Caco-2 (cell line): ENCODE results near the gene PARP12. TPM values are rescaled to one million over a fixed set of nuclear protein-coding genes. Genes with fewer than 3 reads are reported as not detected.

Experiments used
- BruUV-seq: library from RNA; stranded (reverse); fragments of 400-500 nt; replicated peaks from 2 replicates; lab custom pipeline; 2021; lab: Mats Ljungman, UMichigan
- CTCF ChIA-PET: fragments of 300-600 bp; sonication (Branson Sonifier 250); formaldehyde crosslinking; loops from one replicate; lab custom pipeline; 2022; ENCODE audit warnings: antibody characterized with exemption; lab: Charles Lee
- POLR2A ChIA-PET: fragments of 300-600 bp; sonication (Branson Sonifier 250); formaldehyde crosslinking; loops from one replicate; lab custom pipeline; 2022; ENCODE audit warnings: antibody characterized with exemption; lab: Charles Lee
- DNase-seq, 2 experiments: peaks; one replicate each; pipeline versions ENCODE4 v3.0.0 to v3.0.0-alpha.2; 2020 to 2022
- H3K27me3 ChIP-seq: replicated peaks from 2 replicates; pipeline ENCODE4 v1.6.0; 2011; ENCODE audit warnings: low read length; ENCODE audit not compliant: control insufficient read depth, insufficient read depth
- H3K36me3 ChIP-seq: 2 replicates; pipeline ENCODE4 v1.5.1; 2011; ENCODE audit warnings: low read length; ENCODE audit not compliant: control insufficient read depth, insufficient read depth
- H3K4me1 ChIP-seq: fragments of 250-450 bp; sonication (Bioruptor Pico); 2 replicates; pipeline ENCODE4 v1.5.1; 2020; ENCODE audit warnings: mild to moderate bottlenecking
- H3K4me3 ChIP-seq: 2 replicates; pipeline ENCODE4 v1.5.1; 2011; ENCODE audit warnings: low read depth, mild to moderate bottlenecking, control low read depth, low read length
- H3K9me3 ChIP-seq: fragments of 250-450 bp; sonication (Bioruptor Pico); 2 replicates; pipeline ENCODE4 v1.5.1; 2020; ENCODE audit warnings: mild to moderate bottlenecking, moderate library complexity
- H3K27ac Mint-ChIP-seq: one replicate; pipeline ENCODE4 v1.8.0; 2022; ENCODE audit warnings: mixed read lengths; ENCODE audit not compliant: unreplicated experiment
- H3K27me3 Mint-ChIP-seq: one replicate; pipeline ENCODE4 v1.8.0; 2022; ENCODE audit warnings: mixed read lengths; ENCODE audit not compliant: insufficient read depth, unreplicated experiment
- H3K36me3 Mint-ChIP-seq: one replicate; pipeline ENCODE4 v1.8.0; 2022; ENCODE audit warnings: mild to moderate bottlenecking, mixed read lengths; ENCODE audit not compliant: insufficient read depth, unreplicated experiment
- H3K4me1 Mint-ChIP-seq: one replicate; pipeline ENCODE4 v1.8.0; 2022; ENCODE audit warnings: low read depth, mixed read lengths; ENCODE audit not compliant: unreplicated experiment
- H3K4me3 Mint-ChIP-seq: one replicate; pipeline ENCODE4 v1.8.0; 2022; ENCODE audit warnings: mild to moderate bottlenecking, moderate library complexity, mixed read lengths; ENCODE audit not compliant: unreplicated experiment
- H3K9me3 Mint-ChIP-seq: one replicate; pipeline ENCODE4 v1.8.0; 2022; ENCODE audit warnings: mixed read lengths; ENCODE audit not compliant: unreplicated experiment
- intact Hi-C: fragments of 100-400 bp; cut with micrococcal nuclease; formaldehyde crosslinking; loops from one replicate; pipeline ENCODE4 v1.10.0; 2022; ENCODE audit not compliant: unreplicated experiment
- total RNA-seq: library from RNA; stranded (reverse); gene quantifications from 2 replicates; pipeline ENCODE4 v1.2.3, GENCODE V29; 2022
- TF ChIP-seq, protein P1 (sequence below), 2 experiments: fragments of 200-600 bp in 1 of 2; IDR thresholded peaks; 1 replicate in 1 of 2; 2 replicates in 1 of 2; pipeline versions ENCODE4 v1.5.1 to v1.8.0; 2011 to 2022; ENCODE audit warnings: antibody characterized with exemption in 1 of 2, control low read depth in 1 of 2, inconsistent platforms in 1 of 2, low read depth in 1 of 2, low read length in 1 of 2, mild to moderate bottlenecking in 1 of 2, moderate library complexity in 1 of 2; ENCODE audit not compliant: insufficient read depth in 1 of 2, severe bottlenecking in 1 of 2, unreplicated experiment in 1 of 2

PARP12 gene
- total RNA-seq, 1 experiment from 2014 or later, result 20.2 TPM

DNA sequence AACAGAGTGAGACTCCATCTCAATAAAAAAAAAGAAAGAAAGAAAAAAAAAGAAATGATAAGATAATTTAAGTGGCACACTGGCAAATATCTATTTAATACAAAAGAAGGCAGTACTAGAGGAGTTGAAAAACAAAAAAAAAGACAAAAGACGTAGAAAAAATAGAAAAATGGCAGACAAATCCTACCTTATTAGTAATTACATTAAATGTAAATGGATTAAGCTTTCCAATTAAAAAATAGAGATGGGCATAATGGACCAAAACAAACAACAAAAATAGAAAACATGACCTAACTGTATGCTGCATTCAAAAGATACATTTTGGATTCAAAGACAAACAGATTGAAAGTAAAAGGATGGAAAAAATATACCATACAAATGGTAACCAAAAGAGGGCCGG, 5.3 kb upstream of the PARP12 start:
- H3K4me3 ChIP-seq, result no peak overlapping the region
- no peaks in the 10 kb centered on the region for H3K27me3 ChIP-seq
- no peak for DNase-seq
- BruUV-seq, result no TSS peak
- H3K9me3 ChIP-seq, result peaks cover 34% of the 10 kb centered on the region
- H3K4me1 Mint-ChIP-seq, result peaks cover 7% of the 10 kb centered on the region
- peaks cover 6% of the 10 kb centered on the region for H3K36me3 Mint-ChIP-seq
- peaks cover 54% of the 10 kb centered on the region for H3K9me3 Mint-ChIP-seq
- H3K4me3 Mint-ChIP-seq, result no peak overlapping the region
- intact Hi-C loops, result no loop called here
- no peak overlapping the region for H3K27ac Mint-ChIP-seq
- H3K36me3 ChIP-seq, result no peaks in the 10 kb centered on the region
- no peaks in the 10 kb centered on the region for H3K27me3 Mint-ChIP-seq
- TF ChIP-seq, protein P1, sequence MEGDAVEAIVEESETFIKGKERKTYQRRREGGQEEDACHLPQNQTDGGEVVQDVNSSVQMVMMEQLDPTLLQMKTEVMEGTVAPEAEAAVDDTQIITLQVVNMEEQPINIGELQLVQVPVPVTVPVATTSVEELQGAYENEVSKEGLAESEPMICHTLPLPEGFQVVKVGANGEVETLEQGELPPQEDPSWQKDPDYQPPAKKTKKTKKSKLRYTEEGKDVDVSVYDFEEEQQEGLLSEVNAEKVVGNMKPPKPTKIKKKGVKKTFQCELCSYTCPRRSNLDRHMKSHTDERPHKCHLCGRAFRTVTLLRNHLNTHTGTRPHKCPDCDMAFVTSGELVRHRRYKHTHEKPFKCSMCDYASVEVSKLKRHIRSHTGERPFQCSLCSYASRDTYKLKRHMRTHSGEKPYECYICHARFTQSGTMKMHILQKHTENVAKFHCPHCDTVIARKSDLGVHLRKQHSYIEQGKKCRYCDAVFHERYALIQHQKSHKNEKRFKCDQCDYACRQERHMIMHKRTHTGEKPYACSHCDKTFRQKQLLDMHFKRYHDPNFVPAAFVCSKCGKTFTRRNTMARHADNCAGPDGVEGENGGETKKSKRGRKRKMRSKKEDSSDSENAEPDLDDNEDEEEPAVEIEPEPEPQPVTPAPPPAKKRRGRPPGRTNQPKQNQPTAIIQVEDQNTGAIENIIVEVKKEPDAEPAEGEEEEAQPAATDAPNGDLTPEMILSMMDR (IDR thresholded peaks at IDR 0.05; ENCODE audit: insufficient read depth in 1 of 2, low read depth in 1 of 2, low read length in 1 of 2, severe bottlenecking in 1 of 2, unreplicated experiment in 1 of 2), result no peak
- no peaks in the 10 kb centered on the region for H3K4me1 ChIP-seq
- CTCF ChIA-PET, result no interaction called here
- POLR2A ChIA-PET, result no interaction called here

DNA sequence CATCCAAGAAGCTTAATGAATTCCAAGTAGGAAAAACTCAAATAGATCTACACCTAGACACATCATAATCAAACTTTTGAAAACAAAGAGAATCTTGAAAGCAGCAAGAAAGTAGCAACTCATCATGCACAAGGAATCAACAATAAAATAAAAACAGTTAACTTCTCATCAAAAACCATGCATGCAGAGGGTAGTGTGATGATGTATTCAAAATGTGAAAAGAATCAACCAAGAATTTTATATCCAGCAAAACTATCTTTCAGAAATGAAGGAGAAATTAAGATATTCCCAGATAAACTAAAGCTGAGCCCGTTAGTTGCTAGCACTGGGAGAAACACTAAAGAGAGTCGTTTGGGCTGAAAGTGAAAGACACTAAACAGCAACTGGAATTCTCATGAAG, 4.3 kb upstream of the PARP12 start:
- CTCF ChIA-PET, result no interaction called here
- Mint-ChIP-seq H3K27me3 (no peaks in the 10 kb centered on the region), H3K36me3 (peaks cover 6% of the 10 kb centered on the region), H3K27ac (no peak overlapping the region), H3K4me3 (no peak overlapping the region), H3K4me1 (peaks cover 7% of the 10 kb centered on the region), H3K9me3 (peaks cover 54% of the 10 kb centered on the region)
- H3K36me3 ChIP-seq, result no peaks in the 10 kb centered on the region
- intact Hi-C loops, result no loop called here
- H3K4me1 ChIP-seq, result no peaks in the 10 kb centered on the region
- BruUV-seq, result no TSS peak
- POLR2A ChIA-PET, result no interaction called here
- H3K4me3 ChIP-seq, result no peak overlapping the region
- TF ChIP-seq, protein P1 (IDR thresholded peaks at IDR 0.05; ENCODE audit: insufficient read depth in 1 of 2, low read depth in 1 of 2, low read length in 1 of 2, severe bottlenecking in 1 of 2, unreplicated experiment in 1 of 2), result no peak
- DNase-seq, result no peak
- no peaks in the 10 kb centered on the region for H3K27me3 ChIP-seq
- H3K9me3 ChIP-seq, result peaks cover 34% of the 10 kb centered on the region

DNA sequence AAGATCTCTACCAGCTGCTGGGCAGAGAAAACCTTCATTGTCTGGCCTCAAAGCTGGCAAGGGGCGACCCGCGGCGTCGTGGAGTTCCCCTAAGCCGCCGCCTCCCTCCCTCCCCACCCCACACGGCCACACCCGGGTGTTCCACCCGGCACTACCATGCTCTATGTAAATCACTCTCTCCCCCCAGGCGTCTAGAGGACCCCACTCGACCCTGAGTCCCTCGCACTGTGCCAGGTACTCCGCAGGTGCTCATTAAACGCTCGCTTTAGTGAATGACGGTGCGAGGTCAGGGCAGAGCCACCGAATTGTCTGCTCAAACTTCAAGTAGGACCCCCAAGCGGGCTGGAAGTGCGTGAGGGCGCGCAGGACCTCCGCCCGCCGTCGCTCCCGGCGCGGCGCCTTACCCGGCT, 628 bp downstream of the PARP12 start:
- Mint-ChIP-seq H3K4me3 (peak overlapping the region; percentile 70), H3K27me3 (no peaks in the 10 kb centered on the region), H3K36me3 (peaks cover 6% of the 10 kb centered on the region), H3K4me1 (peaks cover 15% of the 10 kb centered on the region), H3K9me3 (peaks cover 19% of the 10 kb centered on the region), H3K27ac (no peak overlapping the region)
- Histone ChIP-seq H3K4me3 (peak overlapping the region; percentile 69), H3K36me3 (no peaks in the 10 kb centered on the region), H3K27me3 (no peaks in the 10 kb centered on the region), H3K9me3 (peaks cover 14% of the 10 kb centered on the region), H3K4me1 (no peaks in the 10 kb centered on the region)
- intact Hi-C loops, result loop anchor here (1.0 kb wide), 1 partner anchor 13 kb away; no protein-coding TSS in a partner anchor
- TF ChIP-seq, protein P1 (IDR thresholded peaks at IDR 0.05; ENCODE audit: insufficient read depth in 1 of 2, low read depth in 1 of 2, low read length in 1 of 2, severe bottlenecking in 1 of 2, unreplicated experiment in 1 of 2), result no peak
- ChIA-PET POLR2A (no interaction called here), CTCF (no interaction called here)
- no TSS peak for BruUV-seq
- DNase-seq, result no peak
